ENCODE results near the gene SLC22A23. TPM values are rescaled to one million over a fixed set of nuclear protein-coding genes. Genes with fewer than 3 reads are reported as not detected.

Gene SLC22A23
- total RNA-seq, 2 experiments from 2014 or later: not detected

GRCh38 chr6:3235486-3235885 is 221.4 kb downstream of the SLC22A23 start:
- intact Hi-C loops (cut with micrococcal nuclease; ENCODE audit: unreplicated experiment): loop anchor here (5.0 to 10.0 kb wide), 3 partner anchors 73 to 251 kb away; no protein-coding TSS in a partner anchor
- H2AFZ ChIP-seq (ENCODE audit: low read length): no peak overlapping the region
- no peak overlapping the region; the same call in 1 of the 2 replicates for H3K4me2 ChIP-seq (ENCODE audit: low read length)

GRCh38 chr6:3233904-3234303 is 222.9 kb downstream of the SLC22A23 start:
- CTCF ChIA-PET (ENCODE audit: unreplicated experiment): no interaction called here
- no TSS peak for BruUV-seq (replicated peaks)

More at GRCh38 chr6:3235486-3235885, 221.4 kb downstream of the SLC22A23 start:
- no peak overlapping the region for H3K4me3 ChIP-seq (ENCODE audit: low read depth, low read length, poor library complexity, severe bottlenecking)
- BruUV-seq (replicated peaks): no TSS peak
- CTCF ChIA-PET (ENCODE audit: unreplicated experiment): no interaction called here
- H3K36me3 ChIP-seq (ENCODE audit: insufficient read depth, low read length): no peaks in the 10 kb centered on the region
- H3K79me2 ChIP-seq (ENCODE audit: insufficient read depth, low read depth, low read length): no peaks in the 10 kb centered on the region
- POLR2A ChIA-PET: interaction anchor here (0.7 kb wide), 1 partner anchor 326 kb away, joined by 3 read pairs; no protein-coding TSS in a partner anchor
- DNase-seq (ENCODE audit: low spot score): no peak
- no peaks in the 10 kb centered on the region for H3K9me2 ChIP-seq (ENCODE audit: insufficient read depth, low read length)
- H3K9me3 ChIP-seq (ENCODE audit: low read length): no peaks in the 10 kb centered on the region
- no peak overlapping the region for H3K27ac ChIP-seq (ENCODE audit: low read depth, low read length, poor library complexity, severe bottlenecking)
- H3K4me1 ChIP-seq (ENCODE audit: insufficient read depth, low read length, poor library complexity, severe bottlenecking): peaks cover 24% of the 10 kb centered on the region
- H4K20me1 ChIP-seq (ENCODE audit: insufficient read depth, low read length): no peaks in the 10 kb centered on the region
- TF ChIP-seq CTCF (conservative IDR thresholded peaks at IDR 0.05; ENCODE audit: low read length): no peak
- TF ChIP-seq EZH2phosphoT487 (IDR thresholded peaks at IDR 0.05; ENCODE audit: borderline replicate concordance, low read depth, low read length): no peak

More at GRCh38 chr6:3233904-3234303, 222.9 kb downstream of the SLC22A23 start:
- Histone ChIP-seq H3K4me1 (ENCODE audit: insufficient read depth, low read length, poor library complexity, severe bottlenecking) (peaks cover 32% of the 10 kb centered on the region), H3K9me3 (ENCODE audit: low read length) (no peaks in the 10 kb centered on the region), H3K79me2 (ENCODE audit: insufficient read depth, low read depth, low read length) (no peaks in the 10 kb centered on the region), H3K4me3 (ENCODE audit: low read depth, low read length, poor library complexity, severe bottlenecking) (no peak overlapping the region), H4K20me1 (ENCODE audit: insufficient read depth, low read length) (no peaks in the 10 kb centered on the region), H3K4me2 (ENCODE audit: low read length) (no peak overlapping the region), H2AFZ (ENCODE audit: low read length) (no peak overlapping the region), H3K9me2 (ENCODE audit: insufficient read depth, low read length) (no peaks in the 10 kb centered on the region), H3K36me3 (ENCODE audit: insufficient read depth, low read length) (no peaks in the 10 kb centered on the region), H3K27ac (ENCODE audit: low read depth, low read length, poor library complexity, severe bottlenecking) (no peak overlapping the region)
- POLR2A ChIA-PET: no interaction called here
- TF ChIP-seq EZH2phosphoT487 (IDR thresholded peaks at IDR 0.05; ENCODE audit: borderline replicate concordance, low read depth, low read length) (no peak), CTCF (conservative IDR thresholded peaks at IDR 0.05; ENCODE audit: low read length) (no peak)
- no peak for DNase-seq (ENCODE audit: low spot score)
- intact Hi-C loops (cut with micrococcal nuclease; ENCODE audit: unreplicated experiment): loop anchor here (10.0 kb wide), 1 partner anchor 249 kb away; no protein-coding TSS in a partner anchor
